HepG2 (cell line): ENCODE measurements around the gene MYO15A. TPM values are rescaled to one million over a fixed set of nuclear protein-coding genes. Genes with fewer than 3 reads are reported as not detected.

ENCODE experiments used
- ATF7-NPFF ChIP-seq: sonication (generic); formaldehyde crosslinking; IDR thresholded peaks from 2 replicates; pipeline ENCODE4 v1.8.1; 2023; ENCODE audit warnings: mild to moderate bottlenecking, low read depth, missing genetic modification reagents, moderate library complexity
- CBX5 ChIP-seq: sonication (generic); formaldehyde crosslinking; IDR thresholded peaks from 2 replicates; pipeline ENCODE4 v1.4.0; 2020; ENCODE audit warnings: missing genetic modification reagents, borderline replicate concordance
- DRAP1 ChIP-seq: IDR thresholded peaks from 2 replicates; pipeline ENCODE4 v1.6.1; 2016; ENCODE audit warnings: missing genetic modification reagents, missing compliant biosample characterization
- HNRNPUL1 ChIP-seq: fragments of 200-400 bp; formaldehyde crosslinking; IDR thresholded peaks from 2 replicates; pipeline ENCODE4 v1.6.1; 2017; ENCODE audit warnings: low read depth, mild to moderate bottlenecking, low read length, moderate library complexity
- KLF11 ChIP-seq: IDR thresholded peaks from 2 replicates; pipeline ENCODE4 v1.6.1; 2016; ENCODE audit warnings: missing compliant biosample characterization
- NBN ChIP-seq: fragments of 450-650 bp; conservative IDR thresholded peaks from 2 replicates; pipeline ENCODE4 v1.6.1; 2017
- REL ChIP-seq: sonication (generic); formaldehyde crosslinking; conservative IDR thresholded peaks from 2 replicates; pipeline ENCODE4 v1.8.0; 2022; ENCODE audit warnings: mild to moderate bottlenecking, missing genetic modification reagents, moderate library complexity
- SIN3A ChIP-seq: IDR thresholded peaks from 2 replicates; pipeline ENCODE4 v1.6.1; 2011; ENCODE audit warnings: low read depth, mild to moderate bottlenecking, control low read depth, low read length, borderline replicate concordance
- SMAD1 ChIP-seq: sonication (generic); formaldehyde crosslinking; IDR thresholded peaks from 2 replicates; pipeline ENCODE4 v1.4.0; 2020; ENCODE audit warnings: missing genetic modification reagents, low read depth, mild to moderate bottlenecking, borderline replicate concordance
- SOX13 ChIP-seq, 3 experiments: fragments of 450-650 bp in 1 of 3; sonication (generic) in 1 of 3; formaldehyde crosslinking in 1 of 3; IDR thresholded peaks in 2 of 3; conservative IDR thresholded peaks in 1 of 3; 2 replicates each; pipeline versions ENCODE4 v1.5.0 to v1.6.1; 2016 to 2020; ENCODE audit warnings: antibody characterized with exemption in 1 of 3, mild to moderate bottlenecking in 1 of 3, missing compliant biosample characterization in 1 of 3, missing genetic modification reagents in 1 of 3, moderate library complexity in 1 of 3
- ZBTB44 ChIP-seq: sonication (generic); formaldehyde crosslinking; IDR thresholded peaks from 2 replicates; pipeline ENCODE4 v1.4.0; 2020; ENCODE audit warnings: missing genetic modification reagents
- ZKSCAN5 ChIP-seq: sonication (generic); formaldehyde crosslinking; IDR thresholded peaks from 2 replicates; pipeline ENCODE4 v1.5.1; 2020; ENCODE audit warnings: mild to moderate bottlenecking, missing genetic modification reagents
- ZMYM3 ChIP-seq: sonication (generic); formaldehyde crosslinking; IDR thresholded peaks from 2 replicates; pipeline ENCODE4 v1.5.1; 2020; ENCODE audit warnings: mild to moderate bottlenecking, missing genetic modification reagents
- ZNF337 ChIP-seq: sonication (generic); formaldehyde crosslinking; IDR thresholded peaks from 2 replicates; pipeline ENCODE4 v1.5.1; 2020; ENCODE audit warnings: missing genetic modification reagents, low read depth, mild to moderate bottlenecking, borderline replicate concordance
- ZNF687 ChIP-seq: sonication (generic); formaldehyde crosslinking; IDR thresholded peaks from 2 replicates; pipeline ENCODE4 v1.5.1; 2020; ENCODE audit warnings: mild to moderate bottlenecking, missing genetic modification reagents, moderate library complexity
- ZNF781 ChIP-seq: sonication (generic); formaldehyde crosslinking; IDR thresholded peaks from 2 replicates; pipeline ENCODE4 v1.5.1; 2020; ENCODE audit warnings: borderline replicate concordance, mild to moderate bottlenecking, missing genetic modification reagents; ENCODE audit errors: not compliant biosample characterization
- polyA plus RNA-seq, 8 experiments: library from polyadenylated mRNA; depleted of rRNA in 3 of 8; stranded (reverse) in 7 of 8; unstranded in 1 of 8; fragments of >200 nt; fragmentation: Illumina TruSeq in 4 of 8; extraction: Trizol in 4 of 8; gene quantifications; 2 replicates each; pipeline versions ENCODE4 v1.2.1 to v1.2.3, GENCODE V29; 2011 to 2016; ENCODE audit warnings: low read depth in 4 of 8, missing spikeins in 1 of 8, mixed read lengths in 1 of 8; ENCODE audit not compliant: insufficient read depth in 1 of 8
- total RNA-seq, 5 experiments: library from RNA; depleted of rRNA; stranded (reverse); fragments of >200 nt; fragmentation: Illumina TruSeq; extraction: Trizol; gene quantifications; 2 replicates each; pipeline ENCODE4 v1.2.3, GENCODE V29; 2016; ENCODE audit warnings: low read depth in 1 of 5
- TF ChIP-seq, protein P1 (sequence below): sonication (generic); formaldehyde crosslinking; IDR thresholded peaks from 2 replicates; pipeline ENCODE4 v1.5.1; 2020; ENCODE audit warnings: missing genetic modification reagents, mild to moderate bottlenecking, borderline replicate concordance

The MYO15A gene
- total and polyA plus RNA-seq, 2 of the 13 experiments (the other 11 are each of a cell fraction or from before 2014, with no cell fraction given), result 0.07 to 0.20 TPM

DNA sequence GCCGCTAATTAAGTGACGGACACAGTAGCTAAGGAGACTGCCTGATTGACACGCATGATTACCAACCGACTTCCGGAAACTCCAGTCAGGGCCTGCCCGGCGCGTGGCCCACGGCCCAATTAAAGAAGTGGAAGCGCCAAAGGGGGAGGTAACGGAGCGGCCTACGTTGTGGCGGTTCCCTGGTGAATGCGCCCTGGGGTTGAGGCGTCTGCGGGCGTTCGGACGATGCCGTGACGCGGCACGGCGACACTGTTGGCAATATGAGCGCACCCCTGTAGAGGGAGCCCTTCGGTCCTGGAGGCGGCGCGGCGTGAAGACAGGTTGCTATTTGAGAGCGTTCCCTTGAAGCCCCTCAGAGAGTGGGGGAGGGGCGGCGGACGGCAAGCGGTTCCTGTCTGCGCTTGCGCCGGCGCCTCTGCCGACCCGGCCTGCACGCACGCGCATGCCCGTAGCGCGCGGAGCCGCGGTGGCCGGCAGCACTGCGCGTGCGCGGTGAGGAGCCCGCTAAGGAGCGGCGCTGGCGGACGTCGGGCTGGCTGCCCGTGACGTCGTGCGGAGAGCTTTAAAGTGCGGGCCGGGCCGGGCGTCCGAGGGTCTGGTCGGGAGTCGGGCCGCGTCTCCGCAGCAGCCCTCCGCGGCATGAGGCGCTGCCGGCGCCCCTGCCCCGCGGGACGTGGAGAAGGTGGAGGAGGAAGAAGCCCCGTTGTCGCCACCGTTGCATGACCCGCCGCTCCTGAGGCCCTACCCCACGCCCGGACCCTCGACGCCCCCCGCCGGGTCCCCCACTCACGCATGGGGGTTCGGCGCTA is 75.0 kb downstream of the MYO15A start, which contains the start of gene ALKBH5 (continued):
- TF ChIP-seq SMAD1 (CRISPR knock-in tag) (peak; percentile 82; the same call in 1 of the 2 replicates), ZNF337 (CRISPR knock-in tag) (peak; percentile 64; the same call in 1 of the 2 replicates), HNRNPUL1 (peak; percentile 21; the same call in 1 of the 2 replicates), ZBTB44 (CRISPR knock-in tag) (no peak), KLF11 (CRISPR knock-in tag) (no peak), NBN (no peak), ZKSCAN5 (CRISPR knock-in tag) (no peak), CBX5 (CRISPR knock-in tag) (0 out of 2 replicates have a peak, but pooled peaks have one; percentile 37), ZNF781 (CRISPR knock-in tag) (peak; percentile 13), SOX13 (IDR thresholded peaks at IDR 0.05) (no peak), SOX13 (CRISPR knock-in tag; conservative IDR thresholded peaks at IDR 0.05 in 1 of 2, IDR thresholded peaks at IDR 0.05 in 1 of 2) (0 out of 4 replicates have a peak, but pooled peaks of 1 of the 2 experiments have one; percentile 25), DRAP1 (CRISPR knock-in tag) (peak; percentile 90), ZMYM3 (no peak), REL (CRISPR knock-in tag) (no peak), SIN3A (peak; percentile 40; the same call in 1 of the 2 replicates), ATF7-NPFF (CRISPR knock-in tag) (peak; percentile 72), ZNF687 (peak; percentile 85)
- TF ChIP-seq, protein P1, sequence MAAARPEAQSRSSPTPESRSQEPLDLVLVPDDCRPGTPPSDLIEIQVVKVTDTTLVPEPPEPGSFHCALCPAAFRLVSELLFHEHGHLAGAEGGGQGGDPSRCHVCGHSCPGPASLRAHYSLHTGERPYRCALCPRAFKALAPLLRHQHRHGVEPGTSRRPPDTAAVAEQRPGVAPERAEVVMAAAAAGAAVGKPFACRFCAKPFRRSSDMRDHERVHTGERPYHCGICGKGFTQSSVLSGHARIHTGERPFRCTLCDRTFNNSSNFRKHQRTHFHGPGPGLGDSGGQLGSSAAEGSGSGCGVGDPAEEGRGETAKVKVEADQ (CRISPR knock-in tag), result no peak; the same call in 1 of the 2 replicates
